ENCODE measurements around the gene MDGA2.

The MDGA2 gene

GRCh38 chr14:47353186-47353585, 322.2 kb downstream of the MDGA2 start:
- Histone ChIP-seq H3K27ac (ENCODE audit: low read length) (no peak overlapping the region), H3K9me3 (ENCODE audit: control insufficient read depth in 2 of 2, low read length in 2 of 2) (peaks cover 3 to 4% of the 10 kb centered on the region in 2 donors), H3K4me1 (ENCODE audit: control insufficient read depth, insufficient read depth, low read length) (no peaks in the 10 kb centered on the region), H3K9ac (ENCODE audit: low read length in 2 of 2) (no peak overlapping the region), H3K36me3 (ENCODE audit: control insufficient read depth in 2 of 2, insufficient read depth in 2 of 2, low read length in 2 of 2) (no peaks in the 10 kb centered on the region), H3K4me3 (ENCODE audit: low read length in 2 of 2) (no peak overlapping the region), H3K27me3 (ENCODE audit: control insufficient read depth in 1 of 2, insufficient read depth in 2 of 2, low read length in 2 of 2) (no peaks in the 10 kb centered on the region)

- Histone ChIP-seq H3K27ac (ENCODE audit: low read length) (no peak overlapping the region), H3K9me3 (ENCODE audit: control insufficient read depth in 2 of 2, low read length in 2 of 2) (no peaks in the 10 kb centered on the region)
These were observed 328.6 kb downstream of the MDGA2 start for GRCh38 chr14:47346849-47347248.

GRCh38 chr14:47345016-47345415, 330.4 kb downstream of the MDGA2 start:
- Histone ChIP-seq H3K9ac (ENCODE audit: low read length in 2 of 2) (no peak overlapping the region), H3K9me3 (ENCODE audit: control insufficient read depth in 2 of 2, low read length in 2 of 2) (no peaks in the 10 kb centered on the region), H3K36me3 (ENCODE audit: control insufficient read depth in 2 of 2, insufficient read depth in 2 of 2, low read length in 2 of 2) (no peaks in the 10 kb centered on the region), H3K27ac (ENCODE audit: low read length) (no peak overlapping the region), H3K4me1 (ENCODE audit: control insufficient read depth, insufficient read depth, low read length) (no peaks in the 10 kb centered on the region), H3K27me3 (ENCODE audit: control insufficient read depth in 1 of 2, insufficient read depth in 2 of 2, low read length in 2 of 2) (no peaks in the 10 kb centered on the region), H3K4me3 (ENCODE audit: low read length in 2 of 2) (no peak overlapping the region)

More at GRCh38 chr14:47346849-47347248, 328.6 kb downstream of the MDGA2 start:
- Histone ChIP-seq H3K36me3 (ENCODE audit: control insufficient read depth in 2 of 2, insufficient read depth in 2 of 2, low read length in 2 of 2) (no peaks in the 10 kb centered on the region), H3K4me1 (ENCODE audit: control insufficient read depth, insufficient read depth, low read length) (no peaks in the 10 kb centered on the region), H3K27me3 (ENCODE audit: control insufficient read depth in 1 of 2, insufficient read depth in 2 of 2, low read length in 2 of 2) (no peaks in the 10 kb centered on the region), H3K9ac (ENCODE audit: low read length in 2 of 2) (no peak overlapping the region), H3K4me3 (ENCODE audit: low read length in 2 of 2) (no peak overlapping the region)

- no peak overlapping the region for H3K4me3 ChIP-seq (ENCODE audit: low read length in 2 of 2)
- no peak overlapping the region for H3K9ac ChIP-seq (ENCODE audit: low read length in 2 of 2)
- H3K4me1 ChIP-seq (ENCODE audit: control insufficient read depth, insufficient read depth, low read length) = no peaks in the 10 kb centered on the region
- H3K27ac ChIP-seq (ENCODE audit: low read length) = no peak overlapping the region
- H3K9me3 ChIP-seq (ENCODE audit: control insufficient read depth in 2 of 2, low read length in 2 of 2) = no peaks in the 10 kb centered on the region
- H3K36me3 ChIP-seq (ENCODE audit: control insufficient read depth in 2 of 2, insufficient read depth in 2 of 2, low read length in 2 of 2) = no peaks in the 10 kb centered on the region
- H3K27me3 ChIP-seq (ENCODE audit: control insufficient read depth in 1 of 2, insufficient read depth in 2 of 2, low read length in 2 of 2) = no peaks in the 10 kb centered on the region
These were observed 342.5 kb downstream of the MDGA2 start for GRCh38 chr14:47332939-47333338.

- no peak overlapping the region for H3K27ac ChIP-seq (ENCODE audit: low read length)
- H3K9me3 ChIP-seq (ENCODE audit: control insufficient read depth in 2 of 2, low read length in 2 of 2) = no peaks in the 10 kb centered on the region
These were observed 343.3 kb downstream of the MDGA2 start for GRCh38 chr14:47332106-47332505.

GRCh38 chr14:47328376-47328775, 347.0 kb downstream of the MDGA2 start:
- no peaks in the 10 kb centered on the region for H3K9me3 ChIP-seq (ENCODE audit: control insufficient read depth in 2 of 2, low read length in 2 of 2)
- no peak overlapping the region for H3K9ac ChIP-seq (ENCODE audit: low read length in 2 of 2)
- H3K27ac ChIP-seq (ENCODE audit: low read length) = no peak overlapping the region
- H3K36me3 ChIP-seq (ENCODE audit: control insufficient read depth in 2 of 2, insufficient read depth in 2 of 2, low read length in 2 of 2) = no peaks in the 10 kb centered on the region
- no peak overlapping the region for H3K4me3 ChIP-seq (ENCODE audit: low read length in 2 of 2)
- H3K4me1 ChIP-seq (ENCODE audit: control insufficient read depth, insufficient read depth, low read length) = no peaks in the 10 kb centered on the region
- H3K27me3 ChIP-seq (ENCODE audit: control insufficient read depth in 1 of 2, insufficient read depth in 2 of 2, low read length in 2 of 2) = no peaks in the 10 kb centered on the region

More at GRCh38 chr14:47332106-47332505, 343.3 kb downstream of the MDGA2 start:
- Histone ChIP-seq H3K27me3 (ENCODE audit: control insufficient read depth in 1 of 2, insufficient read depth in 2 of 2, low read length in 2 of 2) (no peaks in the 10 kb centered on the region), H3K4me3 (ENCODE audit: low read length in 2 of 2) (no peak overlapping the region), H3K9ac (ENCODE audit: low read length in 2 of 2) (no peak overlapping the region), H3K36me3 (ENCODE audit: control insufficient read depth in 2 of 2, insufficient read depth in 2 of 2, low read length in 2 of 2) (no peaks in the 10 kb centered on the region), H3K4me1 (ENCODE audit: control insufficient read depth, insufficient read depth, low read length) (no peaks in the 10 kb centered on the region)

GRCh38 chr14:47327336-47327735, 348.1 kb downstream of the MDGA2 start:
- no peaks in the 10 kb centered on the region for H3K9me3 ChIP-seq (ENCODE audit: control insufficient read depth in 2 of 2, low read length in 2 of 2)
- H3K27ac ChIP-seq (ENCODE audit: low read length) = no peak overlapping the region
- no peak overlapping the region for H3K9ac ChIP-seq (ENCODE audit: low read length in 2 of 2)
- no peaks in the 10 kb centered on the region for H3K36me3 ChIP-seq (ENCODE audit: control insufficient read depth in 2 of 2, insufficient read depth in 2 of 2, low read length in 2 of 2)
- H3K27me3 ChIP-seq (ENCODE audit: control insufficient read depth in 1 of 2, insufficient read depth in 2 of 2, low read length in 2 of 2) = no peaks in the 10 kb centered on the region
- no peaks in the 10 kb centered on the region for H3K4me1 ChIP-seq (ENCODE audit: control insufficient read depth, insufficient read depth, low read length)
- no peak overlapping the region for H3K4me3 ChIP-seq (ENCODE audit: low read length in 2 of 2)

GRCh38 chr14:47322751-47323150, 352.7 kb downstream of the MDGA2 start:
- Histone ChIP-seq H3K27ac (ENCODE audit: low read length) (no peak overlapping the region), H3K36me3 (ENCODE audit: control insufficient read depth in 2 of 2, insufficient read depth in 2 of 2, low read length in 2 of 2) (no peaks in the 10 kb centered on the region), H3K27me3 (ENCODE audit: control insufficient read depth in 1 of 2, insufficient read depth in 2 of 2, low read length in 2 of 2) (no peaks in the 10 kb centered on the region), H3K4me3 (ENCODE audit: low read length in 2 of 2) (no peak overlapping the region), H3K4me1 (ENCODE audit: control insufficient read depth, insufficient read depth, low read length) (no peaks in the 10 kb centered on the region), H3K9me3 (ENCODE audit: control insufficient read depth in 2 of 2, low read length in 2 of 2) (no peaks in the 10 kb centered on the region), H3K9ac (ENCODE audit: low read length in 2 of 2) (no peak overlapping the region)

GRCh38 chr14:47302121-47302520, 373.3 kb downstream of the MDGA2 start:
- H3K36me3 ChIP-seq (ENCODE audit: control insufficient read depth in 2 of 2, insufficient read depth in 2 of 2, low read length in 2 of 2) = no peaks in the 10 kb centered on the region
- H3K27me3 ChIP-seq (ENCODE audit: control insufficient read depth in 1 of 2, insufficient read depth in 2 of 2, low read length in 2 of 2) = no peaks in the 10 kb centered on the region
- no peaks in the 10 kb centered on the region for H3K4me1 ChIP-seq (ENCODE audit: control insufficient read depth, insufficient read depth, low read length)
- no peak overlapping the region for H3K9ac ChIP-seq (ENCODE audit: low read length in 2 of 2)
- no peak overlapping the region for H3K27ac ChIP-seq (ENCODE audit: low read length)
- no peak overlapping the region for H3K4me3 ChIP-seq (ENCODE audit: low read length in 2 of 2)
- H3K9me3 ChIP-seq (ENCODE audit: control insufficient read depth in 2 of 2, low read length in 2 of 2) = no peaks in the 10 kb centered on the region

- H3K9ac ChIP-seq (ENCODE audit: low read length in 2 of 2) = no peak overlapping the region
- no peaks in the 10 kb centered on the region for H3K36me3 ChIP-seq (ENCODE audit: control insufficient read depth in 2 of 2, insufficient read depth in 2 of 2, low read length in 2 of 2)
- no peaks in the 10 kb centered on the region for H3K4me1 ChIP-seq (ENCODE audit: control insufficient read depth, insufficient read depth, low read length)
- no peaks in the 10 kb centered on the region for H3K9me3 ChIP-seq (ENCODE audit: control insufficient read depth in 2 of 2, low read length in 2 of 2)
- no peak overlapping the region for H3K27ac ChIP-seq (ENCODE audit: low read length)
- no peaks in the 10 kb centered on the region for H3K27me3 ChIP-seq (ENCODE audit: control insufficient read depth in 1 of 2, insufficient read depth in 2 of 2, low read length in 2 of 2)
- no peak overlapping the region for H3K4me3 ChIP-seq (ENCODE audit: low read length in 2 of 2)
These were observed 374.6 kb downstream of the MDGA2 start for GRCh38 chr14:47300796-47301195.

- H3K9me3 ChIP-seq (ENCODE audit: control insufficient read depth in 2 of 2, low read length in 2 of 2) = no peaks in the 10 kb centered on the region
- no peak overlapping the region for H3K27ac ChIP-seq (ENCODE audit: low read length)
- no peaks in the 10 kb centered on the region for H3K36me3 ChIP-seq (ENCODE audit: control insufficient read depth in 2 of 2, insufficient read depth in 2 of 2, low read length in 2 of 2)
- no peak overlapping the region for H3K9ac ChIP-seq (ENCODE audit: low read length in 2 of 2)
- H3K4me1 ChIP-seq (ENCODE audit: control insufficient read depth, insufficient read depth, low read length) = no peaks in the 10 kb centered on the region
- no peaks in the 10 kb centered on the region for H3K27me3 ChIP-seq (ENCODE audit: control insufficient read depth in 1 of 2, insufficient read depth in 2 of 2, low read length in 2 of 2)
- H3K4me3 ChIP-seq (ENCODE audit: low read length in 2 of 2) = no peak overlapping the region
These were observed 378.0 kb downstream of the MDGA2 start for GRCh38 chr14:47297374-47297773.
